Ovary (tissue), 3 donors: Measurements from ENCODE around the gene HSD17B8.

ENCODE experiments used
- POLR2A ChIP-seq: fragments of 450-650 bp; IDR thresholded peaks from one replicate; pipeline ENCODE4 v1.6.1; 2017; ENCODE audit warnings: antibody characterized with exemption, mild to moderate bottlenecking, moderate library complexity
- TF ChIP-seq, protein P1 (sequence below), 3 donors: fragments of 450-650 bp in 2 of 3; fragments of 200-600 bp in 1 of 3; IDR thresholded peaks; one replicate each; pipeline versions ENCODE4 v1.5.1 to v1.8.0; 2016 to 2022; ENCODE audit warnings: antibody characterized with exemption in 3 of 3, mild to moderate bottlenecking in 1 of 3
- donor health status: DM: no; HTN: no; CAD: no.

GRCh38 chr6:33187809-33188208 lies 16.6 kb upstream of the HSD17B8 start:
- TF ChIP-seq, protein P1, sequence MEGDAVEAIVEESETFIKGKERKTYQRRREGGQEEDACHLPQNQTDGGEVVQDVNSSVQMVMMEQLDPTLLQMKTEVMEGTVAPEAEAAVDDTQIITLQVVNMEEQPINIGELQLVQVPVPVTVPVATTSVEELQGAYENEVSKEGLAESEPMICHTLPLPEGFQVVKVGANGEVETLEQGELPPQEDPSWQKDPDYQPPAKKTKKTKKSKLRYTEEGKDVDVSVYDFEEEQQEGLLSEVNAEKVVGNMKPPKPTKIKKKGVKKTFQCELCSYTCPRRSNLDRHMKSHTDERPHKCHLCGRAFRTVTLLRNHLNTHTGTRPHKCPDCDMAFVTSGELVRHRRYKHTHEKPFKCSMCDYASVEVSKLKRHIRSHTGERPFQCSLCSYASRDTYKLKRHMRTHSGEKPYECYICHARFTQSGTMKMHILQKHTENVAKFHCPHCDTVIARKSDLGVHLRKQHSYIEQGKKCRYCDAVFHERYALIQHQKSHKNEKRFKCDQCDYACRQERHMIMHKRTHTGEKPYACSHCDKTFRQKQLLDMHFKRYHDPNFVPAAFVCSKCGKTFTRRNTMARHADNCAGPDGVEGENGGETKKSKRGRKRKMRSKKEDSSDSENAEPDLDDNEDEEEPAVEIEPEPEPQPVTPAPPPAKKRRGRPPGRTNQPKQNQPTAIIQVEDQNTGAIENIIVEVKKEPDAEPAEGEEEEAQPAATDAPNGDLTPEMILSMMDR (IDR thresholded peaks at IDR 0.05) = no peak
- no peak for TF ChIP-seq POLR2A
